Measurements from ENCODE around the gene C1orf94.

The C1orf94 gene
- total RNA-seq, result 0 reads per million in 3 donors

- Histone ChIP-seq H3K27me3 (replicated peaks; ENCODE audit: control insufficient read depth, insufficient read depth, low read length, poor library complexity, severe bottlenecking) (peaks cover 12% of the 10 kb centered on the region), H3K4me1 (ENCODE audit: control insufficient read depth, insufficient read depth, low read length, poor library complexity, severe bottlenecking) (no peaks in the 10 kb centered on the region), H3K4me3 (ENCODE audit: insufficient read depth, low read depth, low read length, poor library complexity, severe bottlenecking) (no peak within 1 kb of the TSS), H3K36me3 (ENCODE audit: control insufficient read depth, insufficient read depth, low read length) (no peaks in the 10 kb centered on the region), H3K27ac (ENCODE audit: insufficient read depth, low read length, poor library complexity, severe bottlenecking) (no peak within 1 kb of the TSS), H3K9me3 (ENCODE audit: control insufficient read depth, low read length) (no peaks in the 10 kb centered on the region)
- DNase-seq, result no peak
Observed at GRCh38 chr1:34176830-34177603, at the start of gene C1orf94. Gene C1orf94, plus strand, starts transcription at chr1:34176907. Its CDS starts 883 bp downstream, at chr1:34177790.

- Histone ChIP-seq H3K9me3 (ENCODE audit: control insufficient read depth, low read length) (no peaks in the 10 kb centered on the region), H3K27ac (ENCODE audit: insufficient read depth, low read length, poor library complexity, severe bottlenecking) (no peak overlapping the region)
Observed at GRCh38 chr1:34127006-34128000, 49.4 kb upstream of the C1orf94 start.

GRCh38 chr1:34128186-34128889 is 48.4 kb upstream of the C1orf94 start:
- Histone ChIP-seq H3K27me3 (replicated peaks; ENCODE audit: control insufficient read depth, insufficient read depth, low read length, poor library complexity, severe bottlenecking) (no peaks in the 10 kb centered on the region), H3K4me1 (ENCODE audit: control insufficient read depth, insufficient read depth, low read length, poor library complexity, severe bottlenecking) (no peaks in the 10 kb centered on the region), H3K9me3 (ENCODE audit: control insufficient read depth, low read length) (no peaks in the 10 kb centered on the region), H3K4me3 (ENCODE audit: insufficient read depth, low read depth, low read length, poor library complexity, severe bottlenecking) (no peak overlapping the region), H3K36me3 (ENCODE audit: control insufficient read depth, insufficient read depth, low read length) (no peaks in the 10 kb centered on the region), H3K27ac (ENCODE audit: insufficient read depth, low read length, poor library complexity, severe bottlenecking) (no peak overlapping the region)
- no peak for DNase-seq

More at GRCh38 chr1:34127006-34128000, 49.4 kb upstream of the C1orf94 start:
- H3K4me3 ChIP-seq (ENCODE audit: insufficient read depth, low read depth, low read length, poor library complexity, severe bottlenecking), result no peak overlapping the region
- no peaks in the 10 kb centered on the region for H3K4me1 ChIP-seq (ENCODE audit: control insufficient read depth, insufficient read depth, low read length, poor library complexity, severe bottlenecking)
- no peak for DNase-seq
- no peaks in the 10 kb centered on the region for H3K36me3 ChIP-seq (ENCODE audit: control insufficient read depth, insufficient read depth, low read length)
- H3K27me3 ChIP-seq (replicated peaks; ENCODE audit: control insufficient read depth, insufficient read depth, low read length, poor library complexity, severe bottlenecking), result no peaks in the 10 kb centered on the region

- H3K4me1 ChIP-seq (ENCODE audit: control insufficient read depth, insufficient read depth, low read length, poor library complexity, severe bottlenecking), result no peaks in the 10 kb centered on the region
- DNase-seq, result no peak
- no peaks in the 10 kb centered on the region for H3K9me3 ChIP-seq (ENCODE audit: control insufficient read depth, low read length)
- H3K4me3 ChIP-seq (ENCODE audit: insufficient read depth, low read depth, low read length, poor library complexity, severe bottlenecking), result no peak overlapping the region
- no peaks in the 10 kb centered on the region for H3K36me3 ChIP-seq (ENCODE audit: control insufficient read depth, insufficient read depth, low read length)
- no peaks in the 10 kb centered on the region for H3K27me3 ChIP-seq (replicated peaks; ENCODE audit: control insufficient read depth, insufficient read depth, low read length, poor library complexity, severe bottlenecking)
- no peak overlapping the region for H3K27ac ChIP-seq (ENCODE audit: insufficient read depth, low read length, poor library complexity, severe bottlenecking)
Observed at GRCh38 chr1:34129630-34130029, 47.1 kb upstream of the C1orf94 start.

- no peaks in the 10 kb centered on the region for H3K27me3 ChIP-seq (replicated peaks; ENCODE audit: control insufficient read depth, insufficient read depth, low read length, poor library complexity, severe bottlenecking)
- no peak overlapping the region for H3K4me3 ChIP-seq (ENCODE audit: insufficient read depth, low read depth, low read length, poor library complexity, severe bottlenecking)
- H3K36me3 ChIP-seq (ENCODE audit: control insufficient read depth, insufficient read depth, low read length), result no peaks in the 10 kb centered on the region
- no peak overlapping the region for H3K27ac ChIP-seq (ENCODE audit: insufficient read depth, low read length, poor library complexity, severe bottlenecking)
- H3K9me3 ChIP-seq (ENCODE audit: control insufficient read depth, low read length), result no peaks in the 10 kb centered on the region
- DNase-seq, result no peak
- H3K4me1 ChIP-seq (ENCODE audit: control insufficient read depth, insufficient read depth, low read length, poor library complexity, severe bottlenecking), result no peaks in the 10 kb centered on the region
Observed at GRCh38 chr1:34130306-34130705, 46.4 kb upstream of the C1orf94 start.

- Histone ChIP-seq H3K36me3 (ENCODE audit: control insufficient read depth, insufficient read depth, low read length) (no peaks in the 10 kb centered on the region), H3K9me3 (ENCODE audit: control insufficient read depth, low read length) (no peaks in the 10 kb centered on the region), H3K27ac (ENCODE audit: insufficient read depth, low read length, poor library complexity, severe bottlenecking) (no peak overlapping the region), H3K27me3 (replicated peaks; ENCODE audit: control insufficient read depth, insufficient read depth, low read length, poor library complexity, severe bottlenecking) (no peaks in the 10 kb centered on the region), H3K4me3 (ENCODE audit: insufficient read depth, low read depth, low read length, poor library complexity, severe bottlenecking) (no peak overlapping the region), H3K4me1 (ENCODE audit: control insufficient read depth, insufficient read depth, low read length, poor library complexity, severe bottlenecking) (no peaks in the 10 kb centered on the region)
- DNase-seq, result no peak
Observed at GRCh38 chr1:34131396-34132160, 45.1 kb upstream of the C1orf94 start.

GRCh38 chr1:34132161-34132420 is 44.6 kb upstream of the C1orf94 start:
- no peak for DNase-seq
- no peak overlapping the region for H3K27ac ChIP-seq (ENCODE audit: insufficient read depth, low read length, poor library complexity, severe bottlenecking)

GRCh38 chr1:34137411-34137810 is 39.3 kb upstream of the C1orf94 start:
- no peaks in the 10 kb centered on the region for H3K36me3 ChIP-seq (ENCODE audit: control insufficient read depth, insufficient read depth, low read length)
- H3K4me3 ChIP-seq (ENCODE audit: insufficient read depth, low read depth, low read length, poor library complexity, severe bottlenecking), result no peak overlapping the region
- no peak overlapping the region for H3K27ac ChIP-seq (ENCODE audit: insufficient read depth, low read length, poor library complexity, severe bottlenecking)
- DNase-seq, result no peak
- H3K4me1 ChIP-seq (ENCODE audit: control insufficient read depth, insufficient read depth, low read length, poor library complexity, severe bottlenecking), result no peaks in the 10 kb centered on the region
- no peaks in the 10 kb centered on the region for H3K9me3 ChIP-seq (ENCODE audit: control insufficient read depth, low read length)
- H3K27me3 ChIP-seq (replicated peaks; ENCODE audit: control insufficient read depth, insufficient read depth, low read length, poor library complexity, severe bottlenecking), result no peaks in the 10 kb centered on the region

More at GRCh38 chr1:34132161-34132420, 44.6 kb upstream of the C1orf94 start:
- Histone ChIP-seq H3K36me3 (ENCODE audit: control insufficient read depth, insufficient read depth, low read length) (no peaks in the 10 kb centered on the region), H3K4me1 (ENCODE audit: control insufficient read depth, insufficient read depth, low read length, poor library complexity, severe bottlenecking) (no peaks in the 10 kb centered on the region), H3K9me3 (ENCODE audit: control insufficient read depth, low read length) (no peaks in the 10 kb centered on the region), H3K27me3 (replicated peaks; ENCODE audit: control insufficient read depth, insufficient read depth, low read length, poor library complexity, severe bottlenecking) (no peaks in the 10 kb centered on the region), H3K4me3 (ENCODE audit: insufficient read depth, low read depth, low read length, poor library complexity, severe bottlenecking) (no peak overlapping the region)

- H3K4me1 ChIP-seq (ENCODE audit: control insufficient read depth, insufficient read depth, low read length, poor library complexity, severe bottlenecking), result no peaks in the 10 kb centered on the region
- no peaks in the 10 kb centered on the region for H3K36me3 ChIP-seq (ENCODE audit: control insufficient read depth, insufficient read depth, low read length)
- H3K9me3 ChIP-seq (ENCODE audit: control insufficient read depth, low read length), result no peaks in the 10 kb centered on the region
- H3K27me3 ChIP-seq (replicated peaks; ENCODE audit: control insufficient read depth, insufficient read depth, low read length, poor library complexity, severe bottlenecking), result no peaks in the 10 kb centered on the region
- H3K4me3 ChIP-seq (ENCODE audit: insufficient read depth, low read depth, low read length, poor library complexity, severe bottlenecking), result no peak overlapping the region
- DNase-seq, result no peak
- H3K27ac ChIP-seq (ENCODE audit: insufficient read depth, low read length, poor library complexity, severe bottlenecking), result no peak overlapping the region
Observed at GRCh38 chr1:34140011-34140676, 36.6 kb upstream of the C1orf94 start.
